Mesenchymal stem cell (in vitro differentiated cells and primary cell): ENCODE results near the gene QSER1.

Experiments used
- DNase-seq: peaks from one replicate; pipeline ENCODE4 v3.0.0-alpha.2; 2013
- H2AFZ ChIP-seq: one replicate; pipeline ENCODE4 v1.6.1; 2013; ENCODE audit warnings: low read depth, mild to moderate bottlenecking, control low read depth, inconsistent platforms, low read length, moderate library complexity
- H2AK5ac ChIP-seq: 2 replicates; pipeline ENCODE4 v1.6.1; 2013; ENCODE audit warnings: low read length, moderate library complexity, mild to moderate bottlenecking, inconsistent platforms; ENCODE audit not compliant: severe bottlenecking
- H2BK120ac ChIP-seq: one replicate; pipeline ENCODE4 v1.6.1; 2013; ENCODE audit warnings: low read depth, mild to moderate bottlenecking, inconsistent platforms, low read length, moderate library complexity
- H2BK12ac ChIP-seq, 2 experiments: one replicate each; pipeline ENCODE4 v1.6.1; 2013; ENCODE audit warnings: inconsistent platforms in 2 of 2, low read length in 2 of 2, mild to moderate bottlenecking in 2 of 2, moderate library complexity in 2 of 2, control low read depth in 1 of 2
- H2BK15ac ChIP-seq: one replicate; pipeline ENCODE4 v1.6.1; 2013; ENCODE audit warnings: mild to moderate bottlenecking, low read depth, inconsistent platforms; ENCODE audit not compliant: poor library complexity, severe bottlenecking
- H2BK5ac ChIP-seq: 2 replicates; pipeline ENCODE4 v1.6.1; 2013; ENCODE audit warnings: low read depth, mild to moderate bottlenecking, low read length, control low read depth, inconsistent platforms; ENCODE audit not compliant: poor library complexity, severe bottlenecking
- H3K14ac ChIP-seq, 2 experiments: one replicate each; pipeline ENCODE4 v1.6.1; 2013; ENCODE audit warnings: inconsistent platforms in 2 of 2, low read length in 2 of 2, control low read depth in 1 of 2, mild to moderate bottlenecking in 1 of 2, moderate library complexity in 1 of 2
- H3K18ac ChIP-seq, 2 experiments: one replicate each; pipeline ENCODE4 v1.6.1; 2013; ENCODE audit warnings: inconsistent platforms in 2 of 2, low read length in 2 of 2, control low read depth in 1 of 2, low read depth in 1 of 2, mild to moderate bottlenecking in 1 of 2
- H3K23ac ChIP-seq, 2 experiments: one replicate each; pipeline ENCODE4 v1.6.1; 2013; ENCODE audit warnings: inconsistent platforms in 2 of 2, low read length in 2 of 2, mild to moderate bottlenecking in 2 of 2, moderate library complexity in 2 of 2, control low read depth in 1 of 2
- H3K27ac ChIP-seq: 2 replicates; pipeline ENCODE4 v1.5.1; 2013; ENCODE audit warnings: mild to moderate bottlenecking, moderate library complexity, low read length, control low read depth, inconsistent platforms; ENCODE audit not compliant: poor library complexity, severe bottlenecking
- H3K27me3 ChIP-seq, 2 experiments: 2 replicates each; pipeline versions ENCODE4 v1.6.1 to v1.7.0; 2013; ENCODE audit warnings: low read length in 2 of 2, mild to moderate bottlenecking in 2 of 2, moderate library complexity in 2 of 2, control low read depth in 1 of 2, inconsistent platforms in 1 of 2; ENCODE audit not compliant: control insufficient read depth in 1 of 2, insufficient read depth in 1 of 2
- H3K36me3 ChIP-seq, 2 experiments: 2 replicates each; pipeline versions ENCODE4 v1.6.1 to v1.7.0; 2013; ENCODE audit warnings: low read length in 2 of 2, control low read depth in 1 of 2, inconsistent platforms in 1 of 2, low read depth in 1 of 2, mild to moderate bottlenecking in 1 of 2; ENCODE audit not compliant: insufficient read depth in 2 of 2, control insufficient read depth in 1 of 2
- H3K4ac ChIP-seq, 2 experiments: one replicate each; pipeline ENCODE4 v1.6.1; 2013; ENCODE audit warnings: inconsistent platforms in 2 of 2, low read length in 2 of 2, mild to moderate bottlenecking in 2 of 2, moderate library complexity in 2 of 2, control low read depth in 1 of 2, low read depth in 1 of 2
- H3K4me1 ChIP-seq: 2 replicates; pipeline ENCODE4 v1.6.1; 2013; ENCODE audit warnings: low read depth, low read length, control low read depth; ENCODE audit not compliant: control insufficient read depth, insufficient read depth
- H3K4me2 ChIP-seq: 2 replicates; pipeline ENCODE4 v1.6.1; 2013; ENCODE audit warnings: low read length, mild to moderate bottlenecking, inconsistent platforms; ENCODE audit not compliant: poor library complexity, severe bottlenecking
- H3K4me3 ChIP-seq, 2 experiments: 2 replicates each; pipeline versions ENCODE4 v1.5.1 to v1.7.0; 2013; ENCODE audit warnings: low read length in 2 of 2, mild to moderate bottlenecking in 2 of 2, control low read depth in 1 of 2, low read depth in 1 of 2; ENCODE audit not compliant: insufficient read depth in 1 of 2
- H3K79me1 ChIP-seq: replicated peaks from 2 replicates; pipeline ENCODE4 v1.6.1; 2013; ENCODE audit warnings: mild to moderate bottlenecking, control low read depth, low read length, inconsistent platforms; ENCODE audit not compliant: poor library complexity, severe bottlenecking
- H3K9ac ChIP-seq: 2 replicates; pipeline ENCODE4 v1.7.0; 2013; ENCODE audit warnings: mild to moderate bottlenecking, low read length, moderate library complexity
- H3K9me3 ChIP-seq: 2 replicates; pipeline ENCODE4 v1.7.0; 2013; ENCODE audit warnings: mild to moderate bottlenecking, low read length; ENCODE audit not compliant: control insufficient read depth
- H4K8ac ChIP-seq: one replicate; pipeline ENCODE4 v1.6.1; 2013; ENCODE audit warnings: inconsistent platforms, mild to moderate bottlenecking, low read length, moderate library complexity
- H4K91ac ChIP-seq: one replicate; pipeline ENCODE4 v1.6.1; 2013; ENCODE audit warnings: mild to moderate bottlenecking, low read length, inconsistent platforms
- WGBS: methylation state at CpG from one replicate; pipeline ENCODE4 v1.1.7; 2013; ENCODE audit warnings: mixed read lengths; 5-methylcytosine and 5-hydroxymethylcytosine counted together

QSER1 gene

GRCh38 chr11:32905028-32905667 lies 12.5 kb downstream of the QSER1 start:
- Histone ChIP-seq H2BK120ac (no peak overlapping the region), H3K4me3 (no peak overlapping the region), H2AFZ (no peak overlapping the region), H3K4me1 (no peaks in the 10 kb centered on the region), H3K4ac (no peak overlapping the region), H2BK15ac (no peak overlapping the region), H4K8ac (no peak overlapping the region), H2BK5ac (no peak overlapping the region), H3K9me3 (no peaks in the 10 kb centered on the region), H3K27ac (peak overlapping the region; percentile 25), H3K23ac (no peak overlapping the region), H3K4me2 (no peak overlapping the region), H3K27me3 (no peaks in the 10 kb centered on the region), H3K9ac (peak overlapping the region; percentile 37), H3K18ac (no peak overlapping the region), H2BK12ac (no peak overlapping the region), H3K79me1 (peaks cover 19% of the 10 kb centered on the region), H3K14ac (no peak overlapping the region), H3K36me3 (peaks cover 0 to 2% of the 10 kb centered on the region in 2 experiments), H2AK5ac (no peak overlapping the region), H4K91ac (no peak overlapping the region)
- DNase-seq, result no peak
- 100% methylated on average over 1 of the region's 3 CpGs for WGBS

GRCh38 chr11:32908619-32909018 lies 16.0 kb downstream of the QSER1 start:
- Histone ChIP-seq H3K36me3 (peaks cover 0 to 2% of the 10 kb centered on the region in 2 experiments), H3K4me3 (no peak overlapping the region), H3K14ac (no peak overlapping the region), H3K4me1 (no peaks in the 10 kb centered on the region), H3K18ac (no peak overlapping the region), H3K9ac (no peak overlapping the region), H3K23ac (no peak overlapping the region), H3K27me3 (no peaks in the 10 kb centered on the region), H3K79me1 (peaks cover 16% of the 10 kb centered on the region), H2BK15ac (no peak overlapping the region), H2BK5ac (no peak overlapping the region), H4K8ac (no peak overlapping the region), H4K91ac (no peak overlapping the region), H2AK5ac (no peak overlapping the region), H3K4ac (no peak overlapping the region), H3K27ac (no peak overlapping the region), H2BK120ac (no peak overlapping the region), H3K4me2 (no peak overlapping the region), H2BK12ac (no peak overlapping the region), H2AFZ (no peak overlapping the region), H3K9me3 (no peaks in the 10 kb centered on the region)
- WGBS, result 98% methylated on average over 6 of the region's 6 CpGs
- DNase-seq, result no peak

- Histone ChIP-seq H3K4me1 (no peaks in the 10 kb centered on the region), H3K18ac (no peak overlapping the region), H4K8ac (no peak overlapping the region), H3K14ac (no peak overlapping the region), H3K23ac (no peak overlapping the region), H2BK120ac (no peak overlapping the region), H3K4ac (no peak overlapping the region), H3K27ac (no peak overlapping the region), H3K4me3 (no peak overlapping the region), H3K36me3 (peaks cover 0 to 4% of the 10 kb centered on the region in 2 experiments), H2AFZ (no peak overlapping the region), H3K9ac (no peak overlapping the region), H3K27me3 (no peaks in the 10 kb centered on the region), H3K9me3 (no peaks in the 10 kb centered on the region), H4K91ac (no peak overlapping the region), H2AK5ac (no peak overlapping the region), H2BK12ac (no peak overlapping the region), H2BK5ac (no peak overlapping the region), H2BK15ac (no peak overlapping the region), H3K79me1 (peaks cover 20% of the 10 kb centered on the region), H3K4me2 (no peak overlapping the region)
- WGBS, result 97% methylated on average over 2 of the region's 3 CpGs
- DNase-seq, result no peak
These were observed 18.8 kb downstream of the QSER1 start for GRCh38 chr11:32911413-32911812.

- Histone ChIP-seq H3K27ac (no peak overlapping the region), H2BK15ac (no peak overlapping the region), H2BK5ac (no peak overlapping the region), H2BK120ac (no peak overlapping the region), H2AFZ (no peak overlapping the region), H3K9me3 (no peaks in the 10 kb centered on the region), H3K23ac (no peak overlapping the region), H3K79me1 (peaks cover 16% of the 10 kb centered on the region), H3K4me3 (no peak overlapping the region), H3K36me3 (peaks cover 0 to 4% of the 10 kb centered on the region in 2 experiments), H2AK5ac (no peak overlapping the region), H4K8ac (no peak overlapping the region), H3K4me1 (no peaks in the 10 kb centered on the region), H4K91ac (no peak overlapping the region), H3K9ac (no peak overlapping the region), H2BK12ac (no peak overlapping the region), H3K18ac (no peak overlapping the region), H3K27me3 (no peaks in the 10 kb centered on the region), H3K4ac (no peak overlapping the region), H3K4me2 (no peak overlapping the region), H3K14ac (no peak overlapping the region)
- no peak for DNase-seq
- WGBS, result 100% methylated on average over 2 of the region's 7 CpGs
These were observed 20.8 kb downstream of the QSER1 start for GRCh38 chr11:32913445-32913844.
